NCI-H524 treated with DMSO at 0.1 percent for 48 hours (cell line): ENCODE data around the gene LACRT.
"Not testable (repeated sequence)": the region's sequence is repeated elsewhere in the genome, so short reads cannot be mapped to it uniquely, and the experiment has no call there.

Experiments used
- DNase-seq: peaks from one replicate; lab custom pipeline; 2025; lab: John Stamatoyannopoulos, UW

The LACRT gene

DNA sequence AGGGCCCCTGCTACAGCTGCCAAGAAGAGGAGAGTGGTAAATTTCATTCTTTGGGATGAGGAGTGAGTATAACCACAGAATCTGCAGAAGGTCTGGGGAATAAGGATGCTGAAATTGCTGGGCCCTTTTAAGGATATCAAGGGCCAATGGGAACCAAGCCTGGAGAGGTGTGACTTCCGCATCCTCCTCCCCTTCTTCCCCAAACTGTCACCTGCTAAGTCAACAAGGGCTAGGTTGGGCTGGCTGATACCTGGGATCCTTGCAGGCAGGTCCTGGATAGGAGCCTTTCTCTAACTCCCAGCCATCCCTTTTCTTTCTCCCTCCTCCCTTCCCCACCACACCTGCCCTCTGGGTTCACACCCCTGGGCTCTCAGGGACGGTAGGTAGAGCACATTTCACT is at the start of gene LACRT:
Gene LACRT (minus strand): TSS at position 101 of the 400 bp plus-strand sequence. CDS start 54 bp downstream, at position 47.
- no peak for DNase-seq

- no peak for DNase-seq
Measured at GRCh38 chr12:54683398-54683797, 48.7 kb upstream of the LACRT start.

DNA sequence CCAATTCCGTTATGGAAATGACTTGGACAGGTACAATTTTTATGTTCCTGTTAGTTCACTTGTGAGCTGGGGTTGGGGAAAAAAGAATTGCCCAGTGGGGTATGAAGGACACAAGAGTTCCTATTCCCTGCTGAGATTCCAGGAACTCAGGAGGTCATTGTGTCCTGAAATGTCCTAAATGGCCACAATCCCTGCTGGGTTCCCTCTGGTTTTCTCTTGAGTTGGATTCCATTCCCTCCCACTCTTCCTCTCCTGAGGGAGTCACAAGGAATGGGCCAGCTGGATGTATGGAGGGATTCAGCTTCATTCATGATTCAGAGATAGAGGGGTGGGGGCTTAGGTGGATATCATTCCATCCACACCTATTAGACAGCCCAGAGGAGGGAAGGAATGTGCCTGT is 48.0 kb upstream of the LACRT start:
- no peak for DNase-seq

DNA sequence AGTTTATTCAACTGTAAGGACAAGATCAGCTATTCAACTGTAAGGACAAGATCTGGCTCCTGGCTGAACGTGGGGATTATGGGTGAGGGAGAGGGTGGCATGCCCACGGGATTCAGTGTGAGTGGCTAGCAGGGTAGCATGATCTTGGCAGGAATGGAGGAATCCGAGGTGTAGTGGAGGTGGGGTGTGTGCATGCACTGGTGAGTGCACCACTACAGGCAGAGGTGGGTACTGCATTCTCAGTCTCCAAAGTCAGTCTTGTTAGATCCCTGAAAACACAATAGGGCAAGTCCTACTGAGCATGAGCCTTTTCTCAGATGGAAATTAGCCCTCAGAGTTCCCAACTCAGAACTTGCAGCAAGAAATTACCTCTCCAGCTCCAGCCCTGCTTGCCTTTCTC is 45.7 kb upstream of the LACRT start:
- DNase-seq: no peak

- no peak for DNase-seq
Measured at GRCh38 chr12:54678131-54678530, 43.4 kb upstream of the LACRT start.

DNA sequence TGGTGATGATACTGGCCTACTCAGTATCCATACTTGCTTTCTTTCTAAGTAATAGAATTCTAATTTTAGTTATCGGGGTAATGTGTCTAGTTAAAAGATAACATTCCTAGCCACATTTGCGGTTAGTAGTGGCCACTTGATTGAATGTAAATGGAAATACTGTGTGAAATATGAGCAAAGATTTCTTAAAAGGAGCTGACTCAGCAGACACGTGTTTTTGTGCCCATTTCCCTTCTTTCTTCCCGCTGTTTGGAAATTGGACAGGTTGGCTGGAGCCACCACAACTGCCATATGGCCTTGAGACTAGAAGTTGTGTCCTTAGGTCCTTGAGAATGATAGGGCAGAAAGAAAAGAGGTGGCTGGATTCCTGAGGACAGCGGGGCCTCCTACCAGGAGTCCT is 33.2 kb upstream of the LACRT start:
- DNase-seq: no peak

DNA sequence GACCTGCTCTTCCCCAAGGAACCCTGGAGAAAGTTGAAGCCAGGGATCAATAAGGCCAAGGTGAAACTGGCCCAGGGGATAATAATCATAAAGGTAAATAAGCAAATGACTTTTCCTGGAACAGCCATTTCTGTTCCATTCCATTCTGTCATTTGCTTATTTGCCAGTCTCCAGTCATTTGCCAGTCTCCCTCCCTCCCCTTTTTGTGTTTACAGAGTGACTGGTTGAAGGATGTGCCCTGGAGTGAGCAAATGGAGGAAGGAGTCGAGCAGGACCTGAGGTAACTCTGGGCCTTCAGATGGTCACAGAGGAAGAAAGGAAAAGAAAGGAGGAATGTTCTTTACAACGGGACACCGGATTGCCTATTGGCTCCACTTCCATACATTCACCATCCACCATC is 31.3 kb upstream of the LACRT start:
- no peak for DNase-seq

DNA sequence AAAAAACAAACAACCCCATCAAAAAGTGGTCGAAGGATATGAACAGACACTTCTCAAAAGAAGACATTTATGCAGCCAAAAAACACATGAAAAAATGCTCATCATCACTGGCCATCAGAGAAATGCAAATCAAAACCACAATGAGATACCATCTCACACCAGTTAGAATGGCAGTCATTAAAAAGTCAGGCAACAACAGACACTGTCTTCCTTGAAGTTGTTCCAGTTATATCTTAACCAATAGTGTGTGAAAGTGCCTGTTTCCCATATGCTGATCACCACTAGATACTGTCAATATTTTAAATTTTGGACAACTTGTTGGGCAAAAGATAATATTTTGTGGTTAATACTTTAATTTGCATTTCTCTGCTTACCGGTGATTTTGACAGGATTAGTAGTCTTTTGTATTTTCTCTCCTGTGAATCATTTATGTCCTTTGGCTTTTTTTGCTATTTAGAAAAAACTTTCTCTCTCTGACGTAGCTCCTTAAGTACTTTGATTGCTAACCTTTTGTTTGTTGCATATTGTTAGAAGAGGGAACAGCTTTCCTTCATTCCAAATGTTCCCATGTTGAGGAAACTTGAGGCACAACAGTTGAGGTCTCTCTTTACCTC is 30.4 kb upstream of the LACRT start:
- not testable (repeated sequence) for DNase-seq

- no peak for DNase-seq
Measured at GRCh38 chr12:54663603-54664002, 28.9 kb upstream of the LACRT start.

DNA sequence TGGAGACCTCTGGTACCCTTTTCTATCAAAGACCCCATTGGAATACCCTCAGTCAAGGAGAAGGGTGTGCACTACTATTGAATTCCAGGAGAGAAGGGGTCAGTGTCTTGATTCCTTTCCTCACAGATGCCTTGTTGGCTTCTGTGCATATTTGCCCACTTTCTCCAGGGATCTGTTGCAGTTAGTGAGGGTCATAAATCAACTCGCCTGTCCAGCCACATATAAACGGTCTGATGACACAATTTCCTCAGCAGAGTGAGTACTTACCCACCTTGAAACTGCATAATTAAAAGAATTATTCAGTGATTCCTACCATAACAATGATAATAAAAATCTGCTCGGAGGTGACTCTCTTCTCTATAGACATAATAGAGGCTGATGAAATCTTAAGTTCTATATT is 27.3 kb upstream of the LACRT start:
- DNase-seq: no peak

- DNase-seq: no peak
Measured at GRCh38 chr12:54661048-54661447, 26.4 kb upstream of the LACRT start.

- no peak for DNase-seq
Measured at GRCh38 chr12:54660320-54660962, 25.7 kb upstream of the LACRT start.

DNA sequence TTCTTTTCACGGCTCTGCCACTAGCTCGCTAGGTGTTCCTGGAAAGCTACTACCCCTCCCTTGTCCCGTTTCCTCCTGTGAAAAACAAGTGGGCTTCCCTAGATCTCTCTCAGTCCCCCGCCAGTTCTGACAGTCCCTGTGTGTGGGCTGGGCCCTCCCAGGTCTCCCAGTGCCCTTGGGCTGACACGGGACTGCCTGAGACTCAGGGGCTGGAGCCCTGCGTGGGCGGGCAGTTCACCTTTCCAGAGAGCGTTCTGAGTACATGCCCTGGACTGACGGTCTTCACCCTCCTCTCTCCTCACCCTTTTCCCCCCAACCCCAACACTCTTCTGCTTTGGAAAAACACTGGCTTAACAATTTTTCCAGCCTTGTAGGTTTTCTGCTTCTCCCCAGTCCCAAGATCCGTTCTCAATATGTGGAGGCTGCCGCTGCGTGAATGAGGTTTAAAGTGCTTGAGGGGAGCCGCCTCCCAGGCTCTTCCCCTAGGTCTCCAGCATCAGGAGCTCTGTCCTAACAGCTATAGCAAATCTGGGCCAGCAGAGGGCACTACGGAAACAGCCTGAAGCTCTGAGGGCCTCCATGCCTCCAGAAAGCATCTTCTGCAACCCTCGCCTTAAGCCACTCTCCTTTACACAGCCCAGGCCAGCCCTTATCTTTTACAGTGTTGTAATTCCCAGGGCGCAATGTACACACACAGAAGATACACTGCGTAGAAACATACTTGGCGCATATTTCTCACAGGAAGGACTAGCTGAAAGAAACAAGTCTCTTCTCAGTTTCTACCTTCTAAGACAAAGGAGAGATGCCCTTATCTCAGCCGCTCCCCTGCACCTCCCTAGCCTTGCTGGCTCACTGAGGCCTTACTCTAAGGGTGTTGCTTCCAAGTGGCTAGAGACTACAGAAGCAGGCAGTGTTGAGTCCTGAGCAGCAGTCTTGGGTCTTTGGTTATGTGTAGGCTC is 23.9 kb upstream of the LACRT start:
- no peak for DNase-seq

- no peak for DNase-seq
Measured at GRCh38 chr12:54657105-54657607, 22.5 kb upstream of the LACRT start.

- DNase-seq: no peak
Measured at GRCh38 chr12:54654926-54655325, 20.2 kb upstream of the LACRT start.

DNA sequence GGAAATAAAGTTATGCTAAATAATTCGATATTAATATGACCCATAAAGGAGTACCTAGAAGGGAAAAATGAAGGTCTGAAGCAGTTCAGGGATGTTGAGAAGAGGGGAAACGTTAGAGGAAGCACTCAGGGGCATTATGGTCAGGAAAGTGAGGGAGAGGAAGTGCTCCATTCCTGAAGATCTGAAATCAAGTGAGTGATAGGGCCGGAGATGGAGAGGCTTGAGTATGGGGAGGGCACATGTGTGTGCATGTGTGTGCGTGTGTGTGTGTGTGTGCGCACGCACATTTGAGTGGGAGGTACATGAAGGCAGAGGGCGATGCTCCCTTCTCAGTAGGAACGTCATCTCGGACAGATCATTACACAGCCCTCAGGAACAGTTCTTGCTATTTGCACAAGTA is 18.3 kb upstream of the LACRT start:
- no peak for DNase-seq

DNA sequence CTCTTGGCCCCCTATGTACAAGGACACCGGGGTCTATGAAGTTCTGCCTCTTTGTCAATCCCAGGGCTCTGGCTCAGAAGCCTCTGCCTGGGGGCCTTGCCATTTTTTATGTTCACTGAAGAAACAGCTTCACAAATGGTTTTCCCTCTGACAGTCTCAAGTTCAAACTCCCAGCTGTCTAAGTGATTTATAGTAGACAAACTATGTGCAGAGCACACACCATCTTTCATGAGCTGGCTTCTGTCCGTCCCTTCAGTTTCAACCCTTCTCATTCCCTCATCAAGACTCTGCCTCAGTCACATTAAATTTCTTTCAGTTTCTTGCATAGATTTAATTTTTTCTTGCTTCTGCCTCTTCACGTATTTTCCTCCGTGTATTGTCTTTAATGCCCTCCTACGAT is 16.2 kb upstream of the LACRT start:
- no peak for DNase-seq

DNA sequence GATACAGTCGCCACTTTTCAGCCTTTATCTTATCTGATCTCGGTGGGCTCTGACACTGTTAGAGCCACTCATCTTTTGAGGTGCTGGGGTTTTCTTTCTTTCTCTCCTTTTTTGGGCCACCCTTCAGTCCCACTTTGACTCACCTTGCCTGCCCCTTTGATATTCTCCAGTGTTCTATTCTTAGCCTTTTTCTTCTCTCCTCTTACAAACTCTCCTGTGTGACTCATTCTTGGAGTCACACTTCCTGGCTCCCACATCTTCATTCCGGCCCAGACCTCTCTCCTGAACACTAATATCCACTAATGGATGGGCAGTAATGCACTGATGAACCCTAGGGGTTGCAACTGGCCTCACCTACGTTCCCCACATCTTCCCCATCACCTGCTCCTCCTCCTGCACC is 15.7 kb upstream of the LACRT start:
- no peak for DNase-seq

- DNase-seq: no peak
Measured at GRCh38 chr12:54649825-54650224, 15.1 kb upstream of the LACRT start.

DNA sequence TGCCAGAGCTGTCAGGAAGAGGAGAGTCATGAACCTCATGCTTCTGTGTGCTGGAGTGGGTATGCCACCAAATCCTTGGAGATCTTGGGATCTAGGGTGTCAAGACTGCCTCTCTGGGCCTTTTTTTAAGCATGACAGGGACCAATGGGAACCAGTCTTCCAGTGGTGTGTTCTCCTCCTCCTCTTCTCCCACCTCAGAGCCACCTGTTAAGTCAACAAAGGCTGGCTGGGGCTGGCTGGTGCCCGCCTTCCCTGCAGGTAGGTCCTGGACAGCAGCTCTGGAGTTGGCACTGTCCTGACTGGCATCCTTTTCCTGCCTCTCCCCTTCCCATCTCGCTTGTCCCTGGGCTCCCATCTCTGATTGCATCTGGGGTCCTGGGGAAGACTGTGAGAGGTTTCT is 13.6 kb upstream of the LACRT start, which contains the start of gene DCD:
Gene DCD (minus strand): TSS at position 101 of the 400 bp plus-strand sequence. CDS start 62 bp downstream, at position 39.
- DNase-seq: no peak

- no peak for DNase-seq
Measured at GRCh38 chr12:54641554-54641953, 6.9 kb upstream of the LACRT start.

DNA sequence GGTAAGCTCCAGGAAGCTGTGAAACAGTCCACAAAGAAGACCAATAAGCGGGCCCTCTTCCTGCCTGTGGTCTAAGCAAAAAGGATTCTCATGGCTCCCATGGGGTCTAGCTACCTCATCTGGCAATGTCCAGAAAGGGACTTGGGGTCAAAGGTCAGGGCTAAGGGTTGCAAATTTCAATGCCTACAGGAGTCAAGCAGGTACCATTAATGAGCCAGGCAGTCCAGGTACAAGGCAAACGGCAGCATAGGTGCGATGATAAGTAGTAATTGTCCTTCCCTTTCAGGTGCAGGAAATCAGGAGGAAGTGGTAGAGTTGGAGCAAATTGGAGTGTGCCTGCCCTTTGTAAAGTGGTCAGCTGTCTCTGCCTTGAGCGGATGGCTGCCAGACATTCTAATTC is 6.4 kb upstream of the LACRT start:
- no peak for DNase-seq

GRCh38 chr12:54639112-54639511 is 4.4 kb upstream of the LACRT start:
- not testable (repeated sequence) for DNase-seq
